ENCODE results near the gene GPR35. TPM values are rescaled to one million over a fixed set of nuclear protein-coding genes. Genes with fewer than 3 reads are reported as not detected.

Gene GPR35
- total RNA-seq, 1 donor from 2014 or later: 1.6 TPM

DNA sequence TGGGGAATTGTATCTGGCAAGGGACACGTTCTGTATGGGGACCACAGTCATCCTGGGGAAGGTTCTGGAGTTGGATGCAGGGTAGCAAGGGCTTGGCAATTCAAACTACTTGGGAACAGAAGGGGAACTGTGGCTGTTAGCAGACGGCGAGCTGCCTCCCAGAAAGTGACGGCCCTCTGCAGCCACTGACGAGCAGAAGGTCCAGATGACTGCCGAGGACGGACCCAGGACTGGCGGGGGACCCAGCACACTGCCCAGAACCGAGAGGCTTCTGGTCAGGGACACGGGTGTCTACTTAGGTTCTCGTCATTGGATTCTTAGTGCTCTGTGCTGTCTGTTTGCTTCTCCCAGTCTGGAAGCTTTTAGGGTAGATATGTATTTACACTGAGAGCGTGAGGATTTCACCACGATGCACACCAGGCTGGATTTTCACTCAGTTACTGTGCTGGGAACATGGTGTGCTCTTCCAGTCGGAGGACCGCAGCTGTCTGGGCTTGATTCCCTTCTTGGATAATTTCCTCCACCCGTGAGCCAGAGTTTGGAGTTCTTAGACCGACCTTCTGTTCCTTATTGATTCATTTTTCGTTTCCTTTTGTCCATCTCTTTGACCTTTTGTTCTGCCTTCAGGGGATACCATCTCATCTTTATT, 13.4 kb downstream of the GPR35 start:
- DNase-seq (ENCODE audit: low spot score): peak; percentile 23

DNA sequence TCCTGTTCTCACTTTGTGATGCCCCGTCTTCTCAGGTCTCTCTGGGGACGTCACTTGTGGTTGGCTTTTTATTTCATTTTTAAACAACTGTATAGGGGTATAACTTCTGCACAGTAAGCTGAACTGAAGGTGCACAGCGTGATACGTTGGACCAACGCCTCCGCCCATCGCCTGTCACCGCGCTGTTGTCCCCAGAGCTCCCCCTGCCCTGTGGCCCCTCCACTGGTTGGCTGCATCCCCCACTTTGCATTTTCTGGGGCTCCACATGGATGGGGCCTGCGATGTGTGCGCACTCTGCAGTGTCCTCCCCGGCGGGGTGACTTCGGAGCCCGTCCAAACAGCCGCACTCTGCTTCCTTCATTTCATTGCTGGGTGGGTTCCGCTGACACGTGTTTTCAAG, 14.3 kb downstream of the GPR35 start:
- DNase-seq (ENCODE audit: low spot score): no peak

- peak; percentile 43 for DNase-seq (ENCODE audit: low spot score)
These were observed 15.7 kb downstream of the GPR35 start for GRCh38 chr2:240640939-240641338.

- DNase-seq (ENCODE audit: low spot score): peak; percentile 33
These were observed 17.0 kb downstream of the GPR35 start for GRCh38 chr2:240642061-240642805.

DNA sequence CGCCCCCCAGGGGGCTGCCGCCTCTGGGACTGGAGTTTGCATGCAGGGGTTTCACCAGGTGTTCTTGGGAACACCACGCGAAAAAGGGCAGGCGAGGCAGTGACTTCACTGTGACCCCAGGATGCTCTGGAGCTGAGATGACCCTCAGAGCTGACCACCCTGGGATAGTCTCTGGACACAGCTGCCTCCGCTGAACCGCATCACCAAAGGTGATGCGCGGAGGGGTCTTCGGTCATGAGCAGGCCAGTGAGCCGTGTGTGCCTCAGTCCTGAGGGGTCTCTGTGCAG, 17.5 kb downstream of the GPR35 start:
- no peak for DNase-seq (ENCODE audit: low spot score)

DNA sequence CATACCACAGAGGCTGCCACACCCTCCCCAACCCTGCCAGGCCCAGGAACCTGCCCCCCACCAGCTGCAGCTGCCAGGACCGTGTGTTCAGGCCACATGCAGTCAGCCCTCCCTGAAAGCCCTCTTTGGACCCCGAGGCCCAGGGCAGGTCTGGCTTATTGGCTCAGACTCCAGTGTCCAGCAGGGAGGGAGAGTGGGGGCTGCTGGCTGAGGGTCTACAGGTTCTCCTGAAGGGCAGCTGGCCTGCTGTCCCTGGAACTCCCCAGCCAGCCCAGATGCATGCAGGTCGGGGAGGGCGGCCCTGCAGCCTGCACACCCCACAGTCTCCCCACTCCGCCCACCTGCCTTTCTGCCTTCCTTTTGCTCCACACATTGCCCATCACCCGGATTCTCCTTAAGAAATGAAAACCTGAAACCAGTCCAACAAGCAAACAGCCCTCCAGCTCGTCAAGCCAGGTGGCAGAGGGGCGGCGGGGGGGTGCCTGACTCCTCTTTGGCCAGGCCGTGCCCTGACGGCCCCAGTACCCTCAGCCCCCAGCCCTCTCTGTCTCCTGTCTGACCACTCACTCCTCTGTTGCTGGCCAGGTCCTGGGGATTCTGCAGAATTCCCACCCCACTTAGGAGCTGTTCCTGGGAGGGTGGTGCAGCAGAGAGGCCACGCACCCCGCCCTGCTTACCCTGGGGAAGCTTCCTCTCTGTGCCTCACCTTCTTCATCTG, 18.0 kb downstream of the GPR35 start:
- peak; percentile 35 for DNase-seq (ENCODE audit: low spot score)

- DNase-seq (ENCODE audit: low spot score): no peak
These were observed 18.5 kb downstream of the GPR35 start for GRCh38 chr2:240643811-240644150.

DNA sequence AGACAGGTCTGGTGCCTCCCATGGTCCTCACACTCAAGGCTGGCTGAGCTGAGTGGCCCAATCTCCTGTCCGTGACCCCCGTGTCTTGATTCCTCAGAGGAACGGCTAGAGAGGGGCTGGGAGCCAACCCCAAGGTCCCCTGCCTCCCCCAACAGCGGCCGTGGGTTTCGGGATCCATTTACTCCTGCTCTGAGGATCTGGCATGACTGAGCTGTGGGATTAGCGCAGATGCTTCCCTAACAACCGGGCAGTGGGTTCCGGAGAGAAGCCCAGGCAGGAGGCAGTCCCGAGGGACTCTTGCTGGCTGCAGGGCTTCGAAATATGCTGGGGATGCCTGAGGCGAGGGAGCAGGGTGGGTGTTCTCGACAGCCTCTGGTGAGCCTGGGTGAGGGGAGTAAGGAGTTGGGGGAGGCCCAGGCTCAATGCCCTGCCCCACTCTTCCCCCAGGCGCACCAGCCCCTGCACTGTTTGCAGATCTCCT, 18.9 kb downstream of the GPR35 start:
- DNase-seq (ENCODE audit: low spot score): peak; percentile 41

- no peak for DNase-seq (ENCODE audit: low spot score)
These were observed 19.6 kb downstream of the GPR35 start for GRCh38 chr2:240644859-240645301.

DNA sequence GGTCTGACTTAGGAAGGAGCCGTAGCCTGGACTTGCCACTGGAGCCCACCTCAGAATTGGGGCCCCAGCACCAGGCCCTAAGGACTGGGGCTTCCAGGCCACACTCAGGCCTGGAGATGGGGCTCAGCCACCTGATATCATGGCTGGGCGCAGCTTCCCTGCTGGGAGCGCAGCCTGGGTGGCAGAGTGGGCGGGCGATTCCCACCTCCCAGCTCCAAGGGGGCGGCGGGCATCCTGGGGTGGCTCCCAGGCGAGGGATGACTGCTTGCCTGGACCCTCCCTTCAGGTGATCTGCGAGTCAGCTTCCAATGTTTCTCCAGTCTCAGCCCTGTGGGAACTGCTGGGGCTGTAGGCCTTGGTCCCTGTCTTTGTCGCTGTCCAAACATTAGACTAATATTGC, 20.1 kb downstream of the GPR35 start:
- DNase-seq (ENCODE audit: low spot score): no peak

DNA sequence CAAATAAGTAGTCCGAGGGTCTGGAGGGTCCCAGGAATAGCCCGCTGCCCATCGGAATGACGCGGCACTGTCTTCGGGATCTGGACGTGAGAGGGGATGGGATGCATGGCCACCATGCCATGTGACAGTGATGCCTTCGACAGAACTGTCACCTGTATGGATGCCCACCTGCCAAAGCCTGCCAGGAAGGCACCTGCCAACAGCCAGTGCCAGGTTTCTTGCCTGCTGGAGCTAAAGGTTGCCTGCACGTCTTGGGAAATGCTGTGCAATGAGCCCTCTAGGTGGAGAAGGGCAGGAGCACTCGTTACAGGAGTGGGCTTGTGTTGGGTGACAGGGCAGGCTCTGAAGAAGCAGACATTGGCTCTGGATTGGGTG, 20.5 kb downstream of the GPR35 start:
- no peak for DNase-seq (ENCODE audit: low spot score)

DNA sequence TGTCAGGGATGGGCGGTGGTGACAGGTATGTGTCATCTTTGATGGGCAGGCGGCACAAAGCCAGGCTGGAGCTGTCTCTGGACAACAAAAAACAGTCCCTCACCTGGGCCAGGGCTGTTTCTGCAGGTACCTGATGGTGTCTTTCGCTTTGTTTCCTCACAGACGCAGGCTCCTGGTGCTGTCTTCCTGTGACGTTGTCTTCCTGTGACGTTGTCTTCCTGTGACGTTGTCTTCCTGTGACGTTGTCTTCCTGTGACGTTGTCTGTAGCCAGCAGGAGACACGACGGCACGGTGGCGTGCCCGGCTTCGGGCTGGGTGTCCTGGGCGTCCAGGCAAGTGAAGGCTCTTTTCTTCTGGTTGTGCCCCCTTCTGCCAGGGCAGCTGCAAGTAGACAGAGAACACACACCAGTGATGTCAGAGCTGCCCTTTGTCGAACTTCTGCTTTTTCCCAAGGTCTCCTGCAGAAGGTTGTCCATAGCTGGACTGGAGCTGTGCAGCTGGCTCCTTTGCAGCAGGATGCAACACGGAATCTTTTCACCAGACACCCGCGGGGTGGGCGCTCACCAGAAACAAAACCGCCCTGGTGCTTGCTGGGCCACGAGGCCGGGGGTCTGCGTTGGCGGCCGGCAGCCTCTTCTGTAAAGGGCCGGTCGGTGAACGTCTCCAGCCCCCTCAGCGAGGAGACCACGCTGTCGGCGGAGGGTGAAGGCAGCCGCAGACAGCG, 21.1 kb downstream of the GPR35 start:
- no peak for DNase-seq (ENCODE audit: low spot score)

GRCh38 chr2:240646900-240647502, 21.7 kb downstream of the GPR35 start:
- DNase-seq (ENCODE audit: low spot score): no peak

DNA sequence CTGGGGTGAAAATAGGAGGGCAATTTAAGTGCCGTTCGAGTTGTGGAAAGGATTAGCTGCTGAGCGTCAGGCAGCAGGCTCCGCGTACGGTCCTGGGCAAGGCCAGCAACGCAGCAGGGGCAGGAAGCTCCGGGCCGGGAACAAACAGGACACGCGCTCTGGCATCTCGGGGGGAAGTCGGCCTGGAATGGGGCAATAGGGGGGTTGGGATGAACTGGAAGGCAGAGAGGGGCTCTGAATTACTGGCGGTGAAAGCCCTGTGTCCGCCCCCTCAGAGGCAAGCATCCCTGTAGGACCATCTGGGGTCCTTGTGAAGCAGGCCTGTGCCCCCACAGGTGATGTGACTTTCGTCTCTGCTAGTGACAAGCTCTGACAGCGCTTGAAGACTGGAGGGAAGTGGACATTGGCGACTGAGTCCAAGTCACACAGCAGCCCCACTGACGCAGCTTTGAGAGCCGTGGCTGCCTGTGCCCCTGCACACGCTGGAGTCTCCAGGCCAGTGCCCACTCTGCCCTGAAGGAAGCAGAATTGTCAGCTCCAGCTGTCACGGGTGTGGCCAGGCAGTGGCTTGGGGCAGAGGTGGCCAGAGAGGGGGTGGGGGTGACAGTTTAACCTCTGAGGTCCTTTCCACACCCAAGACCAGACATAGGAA, 22.3 kb downstream of the GPR35 start:
- DNase-seq (ENCODE audit: low spot score): no peak

GRCh38 chr2:240648155-240648649, 22.9 kb downstream of the GPR35 start:
- no peak for DNase-seq (ENCODE audit: low spot score)

GRCh38 chr2:240648650-240649275, 23.5 kb downstream of the GPR35 start:
- DNase-seq (ENCODE audit: low spot score): no peak

DNA sequence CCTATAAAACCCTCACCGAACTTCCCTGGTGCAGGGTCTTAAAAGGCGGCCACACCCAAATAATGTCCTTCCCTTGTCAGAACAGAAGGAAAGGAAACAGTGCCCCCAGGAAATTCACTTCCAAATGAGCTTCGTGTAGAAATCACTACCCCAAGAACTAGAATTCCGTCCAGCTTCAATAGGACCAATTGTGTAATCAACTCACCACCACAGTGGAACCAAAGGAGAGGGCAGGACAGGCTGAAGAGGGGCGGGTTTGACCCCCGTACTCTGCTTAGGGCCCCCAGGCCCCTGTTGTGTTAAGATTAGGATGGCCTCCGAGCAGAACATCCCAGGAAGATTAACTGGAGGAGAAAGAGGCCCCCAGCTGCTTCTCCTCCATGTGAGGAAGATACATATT, 24.1 kb downstream of the GPR35 start:
- no peak for DNase-seq (ENCODE audit: low spot score)

GRCh38 chr2:240650254-240650965, 25.1 kb downstream of the GPR35 start:
- no peak for DNase-seq (ENCODE audit: low spot score)

- DNase-seq (ENCODE audit: low spot score): no peak
These were observed 25.9 kb downstream of the GPR35 start for GRCh38 chr2:240651185-240651584.

Measured in ureter (tissue), 1 donor.